H1 (cell line): ENCODE results near the gene PTPRD. TPM values are rescaled to one million over a fixed set of nuclear protein-coding genes. Genes with fewer than 3 reads are reported as not detected.

Experiments
- CTCF ChIA-PET: fragments of 300-600 bp; sonication (Branson Sonifier 250); formaldehyde crosslinking; loops from one replicate; lab custom pipeline; 2021; ENCODE audit not compliant: partially characterized antibody; lab: Charles Lee
- POLR2A ChIA-PET: fragments of 300-600 bp; sonication (Branson Sonifier 250); formaldehyde crosslinking; loops from one replicate; lab custom pipeline; 2021; ENCODE audit warnings: inconsistent platforms; ENCODE audit not compliant: partially characterized antibody; lab: Charles Lee
- DNase-seq, 2 experiments: peaks; one replicate each; pipeline versions ENCODE4 v3.0.0 to v3.0.0-alpha.2; 2010 to 2022; ENCODE audit warnings: low spot score in 2 of 2, low read depth in 1 of 2, mixed read lengths in 1 of 2
- FAIRE-seq: peaks from 2 replicates; lab custom pipeline; 2011; peaks lifted over from hg19 to GRCh38; lab: Jason Lieb, UNC
- H2AFZ ChIP-seq: 2 replicates; pipeline ENCODE4 v1.8.1; 2012; ENCODE audit warnings: low read length, inconsistent platforms
- H2AK5ac ChIP-seq: 2 replicates; pipeline ENCODE4 v1.6.1; 2013; ENCODE audit warnings: low read depth, low read length
- H2BK120ac ChIP-seq: replicated peaks from 2 replicates; pipeline ENCODE3; 2013; ENCODE audit warnings: low read depth, low read length, inconsistent platforms
- H2BK12ac ChIP-seq: 2 replicates; pipeline ENCODE4 v1.6.1; 2013; ENCODE audit warnings: low read depth, low read length
- H2BK15ac ChIP-seq: 2 replicates; pipeline ENCODE4 v1.6.1; 2013; ENCODE audit warnings: low read length
- H2BK20ac ChIP-seq: 2 replicates; pipeline ENCODE4 v1.6.1; 2013; ENCODE audit warnings: low read length
- H2BK5ac ChIP-seq: 2 replicates; pipeline ENCODE4 v1.6.1; 2013; ENCODE audit warnings: low read depth, low read length
- H3K14ac ChIP-seq: 2 replicates; pipeline ENCODE4 v1.6.1; 2013; ENCODE audit warnings: inconsistent platforms; ENCODE audit not compliant: insufficient read length
- H3K18ac ChIP-seq: 2 replicates; pipeline ENCODE4 v1.6.1; 2013; ENCODE audit warnings: low read length; ENCODE audit errors: extremely low read depth
- H3K23ac ChIP-seq: 2 replicates; pipeline ENCODE4 v1.6.1; 2013; ENCODE audit warnings: inconsistent platforms; ENCODE audit not compliant: insufficient read length
- H3K23me2 ChIP-seq: 2 replicates; pipeline ENCODE4 v1.6.1; 2013; ENCODE audit warnings: low read depth, low read length
- H3K27ac ChIP-seq: 2 replicates; pipeline ENCODE4 v1.6.1; 2011; ENCODE audit warnings: low read depth, low read length, inconsistent platforms
- H3K27me3 ChIP-seq, 4 experiments: replicated peaks in 1 of 4; 1 replicate in 1 of 4; 2 replicates in 3 of 4; pipeline versions ENCODE4 v1.6.1 to v1.8.1; 2011 to 2013; ENCODE audit warnings: low read length in 3 of 4, mild to moderate bottlenecking in 3 of 4, inconsistent platforms in 2 of 4, mixed read lengths in 2 of 4, moderate library complexity in 1 of 4; ENCODE audit not compliant: control insufficient read depth in 3 of 4, insufficient read depth in 3 of 4; ENCODE audit errors: extremely low read depth in 1 of 4
- H3K36me3 ChIP-seq, 4 experiments: 2 replicates each; pipeline versions ENCODE4 v1.6.1 to v1.8.1; 2011 to 2013; ENCODE audit warnings: mild to moderate bottlenecking in 4 of 4, low read length in 3 of 4, moderate library complexity in 2 of 4, control low read depth in 1 of 4, inconsistent platforms in 1 of 4; ENCODE audit not compliant: insufficient read depth in 4 of 4, control insufficient read depth in 2 of 4
- H3K4ac ChIP-seq: replicated peaks from 2 replicates; pipeline ENCODE3; 2013; ENCODE audit warnings: low read length, low read depth, mixed read lengths, inconsistent platforms; ENCODE audit not compliant: insufficient read length
- H3K4me1 ChIP-seq, 4 experiments: replicated peaks in 1 of 4; 1 replicate in 1 of 4; 2 replicates in 3 of 4; pipeline versions ENCODE4 v1.6.1 to v1.8.1; 2011 to 2013; ENCODE audit warnings: low read length in 3 of 4, inconsistent platforms in 2 of 4, mixed read lengths in 1 of 4; ENCODE audit not compliant: insufficient read depth in 4 of 4, control insufficient read depth in 3 of 4
- H3K4me2 ChIP-seq, 2 experiments: 2 replicates each; pipeline versions ENCODE4 v1.6.1 to v1.8.1; 2011 to 2013; ENCODE audit warnings: low read depth in 2 of 2, low read length in 2 of 2, control low read depth in 1 of 2, inconsistent platforms in 1 of 2, mild to moderate bottlenecking in 1 of 2; ENCODE audit not compliant: insufficient read depth in 1 of 2
- H3K4me3 ChIP-seq, 4 experiments: fragments of 200-600, 300-600 bp in 1 of 4; sonication (generic), shearing (Covaris generic), sonication (Bioruptor Twin) in 1 of 4; 2 replicates each; pipeline versions ENCODE4 v1.5.1 to v1.8.1; 2011 to 2016; ENCODE audit warnings: low read length in 4 of 4, low read depth in 3 of 4, control low read depth in 2 of 4, inconsistent platforms in 2 of 4, mild to moderate bottlenecking in 2 of 4, mixed read lengths in 1 of 4, moderate library complexity in 1 of 4; ENCODE audit not compliant: insufficient read depth in 2 of 4; ENCODE audit errors: extremely low read depth in 1 of 4
- H3K56ac ChIP-seq: replicated peaks from 2 replicates; pipeline ENCODE3; 2013; ENCODE audit warnings: low read depth, mild to moderate bottlenecking, mixed read lengths, low read length, inconsistent platforms; ENCODE audit not compliant: insufficient read length
- H3K79me1 ChIP-seq: 2 replicates; pipeline ENCODE4 v1.6.1; 2013; ENCODE audit warnings: low read depth, low read length, control low read depth
- H3K79me2 ChIP-seq, 2 experiments: 2 replicates each; pipeline versions ENCODE4 v1.6.1 to v1.8.1; 2012 to 2013; ENCODE audit warnings: low read length in 2 of 2, mild to moderate bottlenecking in 2 of 2, inconsistent platforms in 1 of 2; ENCODE audit not compliant: insufficient read depth in 2 of 2, control insufficient read depth in 1 of 2
- H3K9ac ChIP-seq, 4 experiments: replicated peaks in 1 of 4; 1 replicate in 1 of 4; 2 replicates in 3 of 4; pipeline versions ENCODE4 v1.6.1 to v1.8.1; 2011 to 2013; ENCODE audit warnings: low read depth in 3 of 4, low read length in 3 of 4, control low read depth in 2 of 4, mild to moderate bottlenecking in 2 of 4, moderate library complexity in 2 of 4, inconsistent platforms in 1 of 4; ENCODE audit errors: extremely low read depth in 1 of 4
- H3K9me3 ChIP-seq, 2 experiments: 2 replicates each; pipeline versions ENCODE4 v1.6.1 to v1.8.1; 2012 to 2013; ENCODE audit warnings: mild to moderate bottlenecking in 2 of 2, moderate library complexity in 2 of 2, control low read depth in 1 of 2, inconsistent platforms in 1 of 2, low read depth in 1 of 2, low read length in 1 of 2, mixed read lengths in 1 of 2; ENCODE audit not compliant: insufficient read depth in 2 of 2
- H4K20me1 ChIP-seq, 2 experiments: replicated peaks in 1 of 2; 2 replicates each; pipeline versions ENCODE3 to v1.8.1; 2011 to 2013; ENCODE audit warnings: inconsistent platforms in 2 of 2, low read length in 2 of 2, mild to moderate bottlenecking in 1 of 2; ENCODE audit not compliant: insufficient read depth in 2 of 2, control insufficient read depth in 1 of 2
- H4K5ac ChIP-seq: 2 replicates; pipeline ENCODE4 v1.6.1; 2013; ENCODE audit warnings: low read length, low read depth, mixed read lengths, inconsistent platforms; ENCODE audit not compliant: insufficient read length
- H4K8ac ChIP-seq: 2 replicates; pipeline ENCODE4 v1.8.0; 2013; ENCODE audit warnings: mild to moderate bottlenecking, moderate library complexity, low read length, inconsistent platforms; ENCODE audit not compliant: insufficient read depth; ENCODE audit errors: extremely low read depth
- H4K91ac ChIP-seq: replicated peaks from 2 replicates; pipeline ENCODE3; 2013; ENCODE audit warnings: low read length, mixed read lengths, inconsistent platforms; ENCODE audit not compliant: insufficient read length
- ASH2L ChIP-seq: fragments of 200-600, 300-600 bp; sonication (generic); IDR thresholded peaks from one replicate; pipeline ENCODE4 v1.7.1; 2017; ENCODE audit warnings: low read length
- BCL11A ChIP-seq, 2 experiments: IDR thresholded peaks; one replicate each; pipeline ENCODE4 v1.6.1; 2011; ENCODE audit warnings: low read depth in 2 of 2, low read length in 2 of 2, mild to moderate bottlenecking in 2 of 2
- CHD2 ChIP-seq: IDR thresholded peaks from 2 replicates; pipeline ENCODE4 v1.6.1; 2012; ENCODE audit warnings: low read length, improper control_type of control experiment
- KDM1A ChIP-seq: fragments of 200-600, 300-600 bp; sonication (generic); IDR thresholded peaks from 2 replicates; pipeline ENCODE4 v1.7.1; 2016; ENCODE audit warnings: mild to moderate bottlenecking, low read length, borderline replicate concordance
- KDM4A ChIP-seq: IDR thresholded peaks from one replicate; pipeline ENCODE4 v1.7.1; 2012; ENCODE audit warnings: low read depth, mild to moderate bottlenecking, moderate library complexity, low read length, inconsistent platforms; ENCODE audit not compliant: severe bottlenecking
- POU5F1 ChIP-seq: IDR thresholded peaks from 2 replicates; pipeline ENCODE4 v1.6.1; 2011; ENCODE audit warnings: low read depth, mild to moderate bottlenecking, low read length, moderate library complexity
- RBBP5 ChIP-seq: IDR thresholded peaks from 2 replicates; pipeline ENCODE4 v1.7.1; 2012; ENCODE audit warnings: low read depth, mild to moderate bottlenecking, inconsistent platforms, low read length, moderate library complexity, borderline replicate concordance
- RNF2 ChIP-seq: fragments of 200-900, 300-1000 bp; sonication (generic); IDR thresholded peaks from 2 replicates; pipeline ENCODE4 v1.7.1; 2016; ENCODE audit warnings: borderline replicate concordance, low read depth, mild to moderate bottlenecking, antibody characterized with exemption, low read length; ENCODE audit not compliant: poor library complexity, severe bottlenecking; ENCODE audit errors: missing control alignments
- SIN3A ChIP-seq, 2 experiments: IDR thresholded peaks in 1 of 2; conservative IDR thresholded peaks in 1 of 2; 2 replicates each; pipeline ENCODE4 v1.6.1; 2011 to 2012; ENCODE audit warnings: low read length in 2 of 2, improper control_type of control experiment in 1 of 2, low read depth in 1 of 2, mild to moderate bottlenecking in 1 of 2
- SRF ChIP-seq: IDR thresholded peaks from 2 replicates; pipeline ENCODE4 v1.6.1; 2011; ENCODE audit warnings: mild to moderate bottlenecking, low read depth, low read length, moderate library complexity
- TAF7 ChIP-seq: optimal IDR thresholded peaks from 2 replicates; pipeline ENCODE3; 2011; ENCODE audit warnings: low read depth, mild to moderate bottlenecking, inconsistent platforms, low read length, moderate library complexity, borderline replicate concordance
- TEAD4 ChIP-seq: IDR thresholded peaks from 2 replicates; pipeline ENCODE4 v1.6.1; 2012; ENCODE audit warnings: low read depth, low read length, inconsistent platforms, mixed read lengths
- WGBS, 2 experiments: shearing (Covaris generic) in 1 of 2; methylation state at CpG; one replicate each; pipeline versions ENCODE4 v1.1.6 to v1.1.7; 2013 to 2015; ENCODE audit warnings: low lambda C conversion rate in 2 of 2, mixed read lengths in 2 of 2, inconsistent platforms in 1 of 2, low coverage in 1 of 2, missing lambda C conversion rate in 1 of 2; ENCODE audit not compliant: insufficient replicate concordance in 2 of 2, insufficient coverage in 1 of 2, insufficient read length in 1 of 2; ENCODE audit errors: extremely low coverage in 1 of 2, missing lambda C conversion rate in 1 of 2; 5-methylcytosine and 5-hydroxymethylcytosine counted together
- polyA plus RNA-seq, 7 experiments: library from polyadenylated mRNA; depleted of rRNA in 3 of 7; stranded (reverse) in 5 of 7; unstranded in 2 of 7; fragments of >200 nt in 5 of 7; fragments of 200-250 nt in 2 of 7; gene quantifications; 1 replicate in 5 of 7; 2 replicates in 1 of 7; 4 replicates in 1 of 7; pipeline versions ENCODE4 v1.2.1 to v1.2.3, GENCODE V29; 2011 to 2013; ENCODE audit warnings: missing spikeins in 2 of 7, mixed read lengths in 2 of 7
- total RNA-seq: library from RNA; stranded (reverse); fragmentation: NEBNext Ultra II Directional; extraction: Animal tissue kit (Norgen Biotek cat#: 25700); gene quantifications from 2 replicates; pipeline ENCODE4 v1.2.1, GENCODE V29; 2021
- TF ChIP-seq, protein P1 (sequence below): IDR thresholded peaks from 2 replicates; pipeline ENCODE4 v1.6.1; 2011; ENCODE audit warnings: low read depth, mild to moderate bottlenecking, low read length; ENCODE audit not compliant: insufficient read depth

PTPRD gene
- total and polyA plus RNA-seq, 2 of the 8 experiments (the other 6 are each of a cell fraction or from before 2014, with no cell fraction given) = 17.2 to 77.0 TPM

DNA sequence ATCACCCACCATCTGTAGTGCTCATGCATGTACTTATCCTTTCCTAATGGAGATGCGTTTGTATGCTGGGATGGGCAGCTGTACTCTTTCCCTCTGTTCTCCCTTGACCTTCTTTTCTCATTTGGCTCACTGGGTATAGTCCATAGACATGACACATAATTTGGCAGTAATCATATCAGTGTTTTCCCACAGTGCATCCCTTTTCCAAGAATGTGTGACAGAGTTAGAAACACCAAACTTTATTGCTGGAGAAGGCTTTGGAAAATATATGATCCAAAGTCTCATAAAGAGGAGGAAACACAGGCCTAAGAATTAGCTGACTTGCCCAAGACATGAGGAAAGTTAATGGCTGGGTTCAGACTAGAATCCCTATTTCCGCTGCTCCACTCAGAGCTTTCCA, 1579.8 kb downstream of the PTPRD start:
- ChIA-PET CTCF (interaction anchor here (0.6 to 0.8 kb wide), 2 partner anchors 26 to 78 kb away, joined by 3 read pairs; no protein-coding TSS in a partner anchor), POLR2A (no interaction called here)
- Histone ChIP-seq H4K5ac (no peak overlapping the region), H3K79me1 (no peaks in the 10 kb centered on the region), H2AK5ac (no peak overlapping the region), H2BK120ac (no peak overlapping the region), H2BK15ac (no peak overlapping the region), H3K27ac (no peak overlapping the region), H3K9me3 (no peaks in the 10 kb centered on the region), H4K8ac (no peak overlapping the region), H3K36me3 (no peaks in the 10 kb centered on the region), H4K20me1 (no peaks in the 10 kb centered on the region), H3K79me2 (no peaks in the 10 kb centered on the region), H2AFZ (no peak overlapping the region), H3K18ac (no peak overlapping the region), H3K23ac (no peak overlapping the region), H2BK12ac (no peak overlapping the region), H3K4me1 (no peaks in the 10 kb centered on the region), H3K14ac (no peak overlapping the region), H3K4ac (no peak overlapping the region), H4K91ac (no peak overlapping the region), H3K4me3 (no peak overlapping the region), H2BK20ac (no peak overlapping the region), H3K23me2 (no peaks in the 10 kb centered on the region), H3K9ac (no peak overlapping the region), H2BK5ac (no peak overlapping the region), H3K4me2 (no peak overlapping the region), H3K27me3 (no peaks in the 10 kb centered on the region), H3K56ac (no peak overlapping the region)
- 89% methylated on average over 2 of the region's 2 CpGs; no CpG with 5 or more reads in 1 of the 2 experiments for WGBS, 2 experiments
- FAIRE-seq (no peak), DNase-seq (no peak)
- TF ChIP-seq KDM4A (no peak), KDM1A (no peak), BCL11A (IDR thresholded peaks at IDR 0.05; ENCODE audit: low read depth in 2 of 2, low read length in 2 of 2) (no peak), ASH2L (no peak), SRF (no peak), RBBP5 (no peak), RNF2 (no peak), POU5F1 (no peak), CHD2 (no peak), SIN3A (conservative IDR thresholded peaks at IDR 0.05 in 1 of 2, IDR thresholded peaks at IDR 0.05 in 1 of 2; ENCODE audit: low read depth in 1 of 2, low read length in 2 of 2) (no peak), TEAD4 (no peak), TAF7 (no peak)
- TF ChIP-seq, protein P1, sequence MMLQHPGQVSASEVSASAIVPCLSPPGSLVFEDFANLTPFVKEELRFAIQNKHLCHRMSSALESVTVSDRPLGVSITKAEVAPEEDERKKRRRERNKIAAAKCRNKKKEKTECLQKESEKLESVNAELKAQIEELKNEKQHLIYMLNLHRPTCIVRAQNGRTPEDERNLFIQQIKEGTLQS = no peak
